ENCODE data around the gene CLMN. TPM values are rescaled to one million over a fixed set of nuclear protein-coding genes. Genes with fewer than 3 reads are reported as not detected.

Gene CLMN
- total and polyA plus RNA-seq, 2 of the 4 experiments (the other 2 are of a cell fraction) = 0.10 to 0.18 TPM

GRCh38 chr14:95292660-95293425 is 26.9 kb downstream of the CLMN start:
- Histone ChIP-seq H3K4me3 (ENCODE audit: insufficient read depth, low read depth, low read length) (no peak overlapping the region), H2AFZ (replicated peaks; ENCODE audit: low read length, poor library complexity) (no peak overlapping the region), H3K4me2 (ENCODE audit: low read depth, low read length) (no peak overlapping the region), H3K36me3 (ENCODE audit: control insufficient read depth, insufficient read depth, low read length) (no peaks in the 10 kb centered on the region), H3K4me1 (ENCODE audit: control insufficient read depth, insufficient read depth, low read length) (no peaks in the 10 kb centered on the region), H4K91ac (ENCODE audit: insufficient read depth, low read depth, low read length) (no peak overlapping the region), H3K23ac (ENCODE audit: low read depth, low read length) (no peak overlapping the region), H3K79me1 (ENCODE audit: low read depth in 1 of 2, low read length in 2 of 2) (no peaks in the 10 kb centered on the region), H2BK15ac (ENCODE audit: low read depth, low read length) (no peak overlapping the region), H2AK5ac (ENCODE audit: low read depth, low read length) (no peak overlapping the region), H3K4ac (ENCODE audit: low read depth, low read length) (no peak overlapping the region), H4K20me1 (ENCODE audit: insufficient read depth, low read length) (no peaks in the 10 kb centered on the region), H3K27ac (ENCODE audit: insufficient read depth, low read length) (no peak overlapping the region), H2BK120ac (ENCODE audit: low read depth, low read length) (no peak overlapping the region), H3K9me1 (ENCODE audit: insufficient read depth, low read length) (no peaks in the 10 kb centered on the region), H3K9me3 (ENCODE audit: control insufficient read depth, insufficient read depth, low read length) (peaks cover 2% of the 10 kb centered on the region), H2BK5ac (ENCODE audit: low read depth, low read length, poor library complexity, severe bottlenecking) (no peak overlapping the region), H3K18ac (ENCODE audit: low read depth, low read length) (no peak overlapping the region), H2AK9ac (replicated peaks; ENCODE audit: low read depth, low read length, poor library complexity) (no peak overlapping the region), H3K27me3 (ENCODE audit: control insufficient read depth, insufficient read depth, low read length) (no peaks in the 10 kb centered on the region; the same call in 1 of the 2 replicates), H3K14ac (replicated peaks; ENCODE audit: low read depth, low read length) (no peak overlapping the region), H4K5ac (ENCODE audit: low read depth, low read length) (no peak overlapping the region), H4K8ac (ENCODE audit: low read depth in 2 of 2, low read length in 2 of 2) (no peak overlapping the region), H2BK20ac (ENCODE audit: low read depth, low read length) (no peak overlapping the region), H3K56ac (ENCODE audit: extremely low read depth, insufficient read depth, low read length) (no peak overlapping the region), H3K9ac (ENCODE audit: low read depth, low read length) (no peak overlapping the region)
- BruUV-seq (replicated peaks) = no TSS peak
- no peak for TF ChIP-seq CHD1 (IDR thresholded peaks at IDR 0.05; ENCODE audit: low read depth, low read length)
- no peak for TF ChIP-seq MAFK (IDR thresholded peaks at IDR 0.05; ENCODE audit: low read depth, low read length)
- TF ChIP-seq RFX5 (IDR thresholded peaks at IDR 0.05; ENCODE audit: low read depth, low read length) = no peak
- TF ChIP-seq NFE2L2 (IDR thresholded peaks at IDR 0.05; ENCODE audit: low read depth, low read length) = no peak
- TF ChIP-seq MXI1 (IDR thresholded peaks at IDR 0.05; ENCODE audit: borderline replicate concordance, low read depth, low read length) = no peak
- TF ChIP-seq USF2 (IDR thresholded peaks at IDR 0.05; ENCODE audit: low read depth, low read length) = no peak
- no peak for TF ChIP-seq RAD21 (IDR thresholded peaks at IDR 0.05; ENCODE audit: low read length)
- no peak for TF ChIP-seq POLR2A (IDR thresholded peaks at IDR 0.05; ENCODE audit: low read depth, low read length)
- TF ChIP-seq, protein P1, sequence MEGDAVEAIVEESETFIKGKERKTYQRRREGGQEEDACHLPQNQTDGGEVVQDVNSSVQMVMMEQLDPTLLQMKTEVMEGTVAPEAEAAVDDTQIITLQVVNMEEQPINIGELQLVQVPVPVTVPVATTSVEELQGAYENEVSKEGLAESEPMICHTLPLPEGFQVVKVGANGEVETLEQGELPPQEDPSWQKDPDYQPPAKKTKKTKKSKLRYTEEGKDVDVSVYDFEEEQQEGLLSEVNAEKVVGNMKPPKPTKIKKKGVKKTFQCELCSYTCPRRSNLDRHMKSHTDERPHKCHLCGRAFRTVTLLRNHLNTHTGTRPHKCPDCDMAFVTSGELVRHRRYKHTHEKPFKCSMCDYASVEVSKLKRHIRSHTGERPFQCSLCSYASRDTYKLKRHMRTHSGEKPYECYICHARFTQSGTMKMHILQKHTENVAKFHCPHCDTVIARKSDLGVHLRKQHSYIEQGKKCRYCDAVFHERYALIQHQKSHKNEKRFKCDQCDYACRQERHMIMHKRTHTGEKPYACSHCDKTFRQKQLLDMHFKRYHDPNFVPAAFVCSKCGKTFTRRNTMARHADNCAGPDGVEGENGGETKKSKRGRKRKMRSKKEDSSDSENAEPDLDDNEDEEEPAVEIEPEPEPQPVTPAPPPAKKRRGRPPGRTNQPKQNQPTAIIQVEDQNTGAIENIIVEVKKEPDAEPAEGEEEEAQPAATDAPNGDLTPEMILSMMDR (conservative IDR thresholded peaks at IDR 0.05; ENCODE audit: low read depth, low read length) = no peak
- TF ChIP-seq ELK1 (IDR thresholded peaks at IDR 0.05; ENCODE audit: borderline replicate concordance, low read depth, low read length) = no peak
- TF ChIP-seq CEBPB (IDR thresholded peaks at IDR 0.05; ENCODE audit: low read depth, low read length) = no peak
- TF ChIP-seq SMC3 (IDR thresholded peaks at IDR 0.05; ENCODE audit: low read depth, low read length) = no peak
- TF ChIP-seq MAZ (IDR thresholded peaks at IDR 0.05; ENCODE audit: borderline replicate concordance, low read depth, low read length) = no peak
- ChIA-PET CTCF (no interaction called here), POLR2A (ENCODE audit: unreplicated experiment) (no interaction called here)
- intact Hi-C loops (cut with micrococcal nuclease) = no loop called here
- DNase-seq (no peak), ATAC-seq (ENCODE audit: low read depth) (no peak)
- WGBS, 2 experiments (ENCODE audit: extremely low coverage in 2 of 2, insufficient read length in 1 of 2) = no CpG with 5 or more reads among the region's 8 CpGs
- dilution Hi-C loops (cut with HindIII; ENCODE audit: low sequenced_read_pairs, unreplicated experiment) = no loop called here
- in situ Hi-C loops (cut with MboI; ENCODE audit: low sequenced_read_pairs) = no loop called here

All from IMR-90 (cell line).